IPS-18c (cell line): ENCODE data around the gene MYMK.
A peak's percentile ranks its signal among the peaks of the same experiment; 100 is the strongest.

Experiments used
- H3K4me3 ChIP-seq: 2 replicates; pipeline ENCODE4 v1.7.0; 2013; ENCODE audit warnings: low read depth, mild to moderate bottlenecking, low read length, moderate library complexity; ENCODE audit not compliant: insufficient read depth
- H3K9me3 ChIP-seq: one replicate; pipeline ENCODE4 v1.6.1; 2013; ENCODE audit warnings: mild to moderate bottlenecking, low read length, moderate library complexity; ENCODE audit not compliant: control insufficient read depth, insufficient read depth

Gene MYMK

DNA sequence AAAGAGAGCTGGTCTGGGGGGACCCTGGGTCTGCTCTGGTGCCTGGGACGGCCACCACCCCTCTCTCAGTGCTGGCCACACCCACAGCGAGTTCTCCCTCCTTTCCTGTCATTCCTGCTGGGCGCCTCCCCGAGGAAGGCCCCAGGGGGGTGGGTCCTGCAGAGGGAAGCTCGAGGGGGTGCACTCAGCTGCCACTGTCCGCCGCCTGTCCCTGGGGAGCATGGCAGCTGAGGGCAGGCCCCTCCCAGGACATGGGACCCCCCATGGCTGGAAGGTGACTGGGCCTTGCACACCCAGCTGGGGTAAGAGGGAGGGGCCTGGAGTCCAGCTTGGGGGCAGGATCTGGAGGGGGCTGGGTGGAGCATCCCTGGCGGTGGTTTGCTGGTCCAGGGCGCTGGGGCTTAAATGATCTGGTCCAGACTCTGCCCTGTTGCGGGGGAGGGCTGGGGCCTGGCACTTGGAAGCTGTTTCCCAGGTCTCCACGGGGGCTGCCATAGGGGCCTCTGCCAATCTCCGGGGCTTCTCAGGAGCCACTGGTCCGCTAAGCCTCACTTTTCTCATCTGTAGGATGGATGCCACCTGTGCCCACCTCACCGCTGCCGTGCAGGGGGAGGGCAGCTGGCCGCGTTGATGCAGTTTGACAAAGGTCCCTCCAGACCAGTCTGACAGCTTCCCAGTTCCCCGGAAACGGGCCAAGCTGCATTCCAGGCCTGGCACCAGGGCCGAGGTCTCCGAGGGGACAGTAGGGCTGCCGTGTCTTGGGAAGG, 39.9 kb downstream of the MYMK start:
- no peak overlapping the region for H3K4me3 ChIP-seq
- H3K9me3 ChIP-seq, result no peaks in the 10 kb centered on the region

DNA sequence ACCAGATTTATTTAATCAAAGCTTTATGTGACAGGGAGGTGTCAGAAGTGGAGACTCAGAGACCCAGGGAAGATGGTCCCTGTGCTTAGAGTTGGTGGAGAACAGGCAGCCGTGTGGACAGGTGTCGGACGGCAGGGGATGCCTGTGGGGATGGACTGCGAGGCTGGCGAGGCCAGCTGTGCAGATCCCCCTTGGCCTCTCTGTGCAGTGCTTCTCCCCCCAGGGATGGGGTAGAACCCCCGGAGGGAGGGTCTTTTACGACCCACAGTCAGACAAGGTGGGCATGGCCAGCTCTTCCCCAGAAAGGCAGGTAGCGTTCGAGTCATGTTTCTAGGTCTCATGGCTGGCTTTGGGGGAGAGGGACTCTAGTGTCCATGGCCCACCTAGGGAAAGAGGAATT, 41.1 kb downstream of the MYMK start:
- no peaks in the 10 kb centered on the region for H3K9me3 ChIP-seq

DNA sequence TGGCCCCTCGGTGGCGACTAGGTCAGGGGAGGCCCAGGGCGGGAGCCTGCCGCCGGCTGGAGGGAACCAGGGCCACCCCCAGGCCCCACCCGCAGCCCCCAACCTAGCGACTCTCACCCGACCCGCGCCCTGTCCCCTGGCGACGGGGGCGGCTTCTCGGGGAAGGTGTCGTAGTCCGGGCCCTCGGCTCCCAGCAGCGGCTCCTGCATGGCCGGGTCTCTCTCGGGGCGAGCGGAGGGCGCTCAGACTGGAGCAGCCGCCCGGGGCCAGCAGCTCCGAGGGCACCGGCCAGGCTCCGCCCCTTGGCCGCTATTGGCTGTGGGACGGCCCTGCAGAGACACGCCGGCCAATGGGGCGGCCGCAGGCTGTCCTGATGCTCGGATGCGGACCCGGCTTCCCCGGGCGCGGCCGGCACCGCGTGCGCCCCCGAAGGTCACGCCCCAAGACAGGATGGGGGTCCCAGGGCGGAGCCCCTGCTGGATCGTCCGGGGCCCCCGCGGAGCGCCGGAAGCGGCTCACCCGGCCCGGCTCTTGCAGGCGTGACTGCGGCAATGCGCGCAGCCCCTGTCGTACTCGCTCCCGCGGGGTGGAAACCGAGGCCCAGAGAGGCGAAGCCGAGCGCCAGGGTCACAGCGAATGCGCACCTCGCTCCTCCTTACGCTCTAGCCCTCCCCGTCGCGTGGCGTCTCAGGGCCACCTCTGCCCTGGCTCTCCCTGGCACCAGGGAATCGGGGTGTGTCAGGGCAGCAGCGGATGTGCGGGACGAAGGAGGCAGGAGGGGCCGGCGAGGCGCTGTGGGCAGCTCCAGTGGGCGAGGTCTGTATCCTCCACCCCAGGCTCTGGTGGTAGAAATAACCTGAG, 45.7 kb downstream of the MYMK start, which contains the start of gene SLC2A6:
Gene SLC2A6 (minus strand): TSS at position 249 of the 861 bp plus-strand sequence. CDS start 40 bp downstream, at position 209.
- Histone ChIP-seq H3K9me3 (no peaks in the 10 kb centered on the region), H3K4me3 (peak within 1 kb of the TSS; percentile 73)

More for the DNA sequence above, 41.1 kb downstream of the MYMK start:
- no peak overlapping the region for H3K4me3 ChIP-seq

DNA sequence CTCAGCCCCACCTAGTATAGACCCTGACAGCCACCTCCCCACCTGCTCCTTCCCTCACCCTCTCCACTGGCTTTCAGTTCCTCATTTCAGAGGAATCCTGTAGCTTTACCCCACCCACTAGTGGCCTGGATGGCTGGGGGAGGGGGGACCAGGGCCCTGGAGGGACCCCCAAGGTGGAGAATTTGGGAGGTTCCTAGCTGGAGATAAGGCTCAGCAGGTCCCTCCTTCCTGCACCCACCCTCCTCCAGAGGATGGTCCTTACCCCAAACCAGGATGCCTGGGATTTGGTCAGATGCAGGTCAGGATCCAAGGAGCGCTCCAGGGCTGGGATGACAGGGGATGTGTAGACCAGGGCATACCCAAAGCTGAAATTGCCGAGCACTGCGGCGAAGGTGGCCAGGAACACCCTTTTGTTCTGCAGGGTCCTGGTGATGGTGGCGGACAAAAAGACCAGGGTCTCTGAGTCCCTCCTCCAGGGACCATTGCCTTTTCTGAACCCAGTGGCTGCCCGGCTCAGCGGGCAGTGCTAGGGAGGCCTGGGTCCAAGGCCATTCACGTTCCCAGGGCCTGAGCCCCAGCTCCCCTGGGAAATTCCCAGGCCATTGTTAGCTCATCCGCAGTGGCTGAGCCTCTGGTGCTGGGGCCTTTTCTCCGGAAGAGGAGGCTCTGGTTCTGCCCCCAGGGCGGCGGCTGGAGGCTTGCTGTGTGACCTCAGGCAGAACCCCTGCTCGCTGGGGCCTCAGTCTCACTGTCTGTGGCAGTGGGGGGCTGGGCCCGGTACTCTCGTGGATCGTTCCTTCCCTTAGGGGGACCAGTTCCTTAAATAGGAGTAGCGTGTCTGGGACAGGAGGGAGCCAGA, 46.5 kb downstream of the MYMK start:
- no peaks in the 10 kb centered on the region for H3K9me3 ChIP-seq
- H3K4me3 ChIP-seq, result peak overlapping the region; percentile 73

DNA sequence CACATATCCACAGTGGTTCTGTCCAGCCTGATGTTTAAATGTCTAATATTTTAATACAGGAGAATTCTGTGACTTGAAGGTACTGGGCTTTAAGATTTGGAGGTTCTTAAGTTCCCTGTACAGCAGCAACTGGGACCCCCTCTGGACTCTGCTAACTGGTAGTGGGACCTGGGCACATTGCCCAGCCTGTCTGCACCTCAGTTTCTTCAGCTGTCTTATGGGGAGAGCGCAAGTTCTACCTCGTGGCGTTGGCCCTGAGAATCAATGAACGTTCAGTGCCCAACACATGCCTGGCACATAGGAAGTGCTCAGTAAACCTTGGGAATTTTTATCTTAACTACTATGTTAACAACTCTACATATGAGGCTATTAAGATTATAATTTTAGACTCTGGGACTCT, 47.3 kb downstream of the MYMK start:
- Histone ChIP-seq H3K9me3 (no peaks in the 10 kb centered on the region), H3K4me3 (no peak overlapping the region)

DNA sequence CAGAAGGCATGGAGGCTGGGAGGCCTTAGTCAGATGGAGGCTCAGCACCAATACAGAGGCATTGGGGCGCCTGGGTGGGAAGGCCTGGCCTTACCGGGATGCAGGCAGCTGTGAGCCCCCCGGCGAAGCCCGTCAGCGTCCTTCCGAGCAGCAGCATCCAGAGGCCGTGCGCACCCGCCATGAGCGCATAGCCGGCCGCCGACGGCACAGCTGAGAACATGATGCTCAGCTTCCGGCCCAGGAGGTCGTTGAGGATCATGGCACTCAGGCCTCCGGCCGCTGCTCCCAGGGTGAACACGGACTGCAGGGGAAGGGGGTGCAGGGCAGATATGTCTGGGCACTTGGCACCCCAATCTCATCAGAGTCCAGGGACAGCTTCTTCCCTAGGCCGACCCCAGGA, 47.8 kb downstream of the MYMK start:
- no peak overlapping the region for H3K4me3 ChIP-seq
- H3K9me3 ChIP-seq, result no peaks in the 10 kb centered on the region

DNA sequence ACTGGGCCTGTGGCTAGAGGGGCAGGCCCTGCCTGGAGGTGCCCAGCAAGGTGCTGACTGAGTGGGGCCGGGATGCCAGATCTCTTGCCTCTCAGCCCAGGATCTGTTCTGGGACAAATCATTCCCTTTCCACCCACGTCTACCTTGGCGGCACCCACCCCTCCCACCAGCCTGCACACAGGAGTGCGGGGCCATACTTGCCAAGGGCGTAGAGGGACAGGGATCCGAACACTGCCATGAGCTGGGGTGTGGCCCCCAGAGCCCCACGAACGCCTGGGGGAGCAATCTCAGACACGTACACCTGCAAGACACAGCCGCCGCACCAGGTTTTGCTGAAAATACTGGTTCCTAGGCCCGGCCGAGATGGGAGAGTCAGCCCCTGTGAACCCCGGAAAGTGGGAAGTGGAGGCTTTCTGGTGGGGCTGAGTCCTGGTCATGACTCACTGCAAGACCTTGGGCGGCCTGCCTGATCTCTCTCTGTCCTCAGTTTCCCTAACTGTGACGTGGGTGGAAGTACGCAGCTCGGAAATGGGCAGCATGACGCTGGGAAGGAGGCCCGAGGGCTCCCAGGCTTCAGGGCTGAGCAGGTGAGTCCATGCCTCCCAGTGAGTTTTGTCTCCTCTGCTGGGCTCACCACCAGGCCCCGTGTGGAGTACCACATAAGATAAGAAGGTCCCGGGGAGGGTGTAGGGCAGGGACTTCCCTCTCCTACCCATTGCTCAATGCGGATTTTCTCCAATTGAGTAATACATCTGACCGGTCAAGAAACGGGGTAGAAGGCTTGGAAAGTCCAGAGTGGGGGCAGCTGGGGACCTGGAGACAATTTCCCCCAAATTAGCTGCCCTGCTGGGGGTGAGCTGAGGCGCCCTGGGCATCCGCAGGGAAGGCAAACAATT, 48.5 kb downstream of the MYMK start:
- H3K9me3 ChIP-seq, result no peaks in the 10 kb centered on the region
- no peak overlapping the region for H3K4me3 ChIP-seq

DNA sequence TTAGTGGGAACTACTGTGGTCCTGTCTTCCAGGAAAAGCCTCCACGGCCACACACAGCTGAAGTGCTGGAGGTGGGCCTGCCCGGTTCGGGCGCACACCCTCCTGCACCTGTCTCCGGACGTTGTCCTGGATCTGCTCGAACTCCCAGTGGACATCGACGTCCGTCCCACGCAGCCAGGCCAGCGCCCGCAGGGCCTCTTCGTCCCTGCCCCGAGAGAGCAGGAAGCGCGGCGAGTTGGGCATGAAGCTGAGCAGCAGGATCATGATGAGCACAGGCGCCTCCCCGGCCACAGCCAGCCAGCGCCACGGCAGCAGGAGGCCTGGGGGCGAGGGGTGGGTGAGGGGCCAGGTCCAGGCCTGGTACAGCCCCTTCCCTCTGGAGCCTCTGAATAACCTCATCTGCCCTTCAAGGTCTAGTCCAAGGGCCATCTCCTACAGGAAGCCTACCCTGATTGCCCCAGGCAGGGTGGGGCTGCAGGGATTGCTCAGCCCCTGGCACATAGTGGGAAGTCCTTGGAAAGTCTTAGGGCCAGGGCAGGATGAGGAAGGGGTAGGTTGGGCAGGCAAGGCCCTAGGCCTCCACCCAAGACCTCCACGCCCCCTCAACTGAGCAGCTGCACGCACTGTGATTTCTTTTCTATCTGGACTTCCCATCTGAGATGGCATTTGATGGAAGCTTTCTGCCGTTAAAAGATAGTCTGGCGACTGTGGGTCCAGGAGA, 49.3 kb downstream of the MYMK start:
- Histone ChIP-seq H3K4me3 (no peak overlapping the region), H3K9me3 (no peaks in the 10 kb centered on the region)

DNA sequence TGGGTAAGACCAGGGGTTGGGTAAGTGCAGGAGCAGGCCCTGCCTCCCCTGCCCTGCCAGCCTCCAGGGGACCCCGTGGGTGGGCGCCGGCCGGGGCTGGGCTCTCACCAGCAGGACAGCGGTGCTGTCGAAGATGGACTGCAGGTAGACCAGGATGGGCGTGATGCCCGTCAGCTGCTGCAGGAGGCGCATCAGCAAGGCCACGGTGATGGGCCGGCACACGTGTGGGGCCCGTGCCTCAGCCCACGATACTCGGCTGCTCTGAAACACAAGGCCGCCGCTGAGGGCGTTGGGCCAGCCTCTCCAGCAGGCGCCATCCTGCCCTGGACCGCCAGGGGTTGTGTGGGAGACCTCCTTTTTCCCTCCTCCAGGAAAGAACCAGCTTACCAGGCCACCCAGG, 49.9 kb downstream of the MYMK start:
- H3K4me3 ChIP-seq, result no peak overlapping the region
- H3K9me3 ChIP-seq, result no peaks in the 10 kb centered on the region

DNA sequence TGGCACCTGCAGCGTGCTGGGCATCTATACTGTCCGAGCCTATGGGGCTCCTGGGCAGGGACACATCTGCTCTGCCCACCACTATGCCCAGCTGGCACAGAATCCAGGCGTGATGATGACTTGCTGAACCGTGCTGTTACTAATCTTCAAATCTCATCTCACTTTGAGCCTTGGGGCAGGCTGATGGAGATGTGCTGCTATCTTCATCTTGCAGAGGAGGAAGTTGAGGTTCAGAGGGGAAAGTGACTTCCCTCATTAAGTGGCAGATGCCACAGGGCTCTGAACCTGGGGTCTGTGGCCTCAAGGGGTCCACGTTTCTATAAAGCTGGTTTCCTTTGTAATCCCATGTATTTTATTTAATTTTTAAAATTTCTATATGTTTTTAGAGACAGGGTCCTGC, 50.5 kb downstream of the MYMK start:
- Histone ChIP-seq H3K4me3 (no peak overlapping the region), H3K9me3 (no peaks in the 10 kb centered on the region)

DNA sequence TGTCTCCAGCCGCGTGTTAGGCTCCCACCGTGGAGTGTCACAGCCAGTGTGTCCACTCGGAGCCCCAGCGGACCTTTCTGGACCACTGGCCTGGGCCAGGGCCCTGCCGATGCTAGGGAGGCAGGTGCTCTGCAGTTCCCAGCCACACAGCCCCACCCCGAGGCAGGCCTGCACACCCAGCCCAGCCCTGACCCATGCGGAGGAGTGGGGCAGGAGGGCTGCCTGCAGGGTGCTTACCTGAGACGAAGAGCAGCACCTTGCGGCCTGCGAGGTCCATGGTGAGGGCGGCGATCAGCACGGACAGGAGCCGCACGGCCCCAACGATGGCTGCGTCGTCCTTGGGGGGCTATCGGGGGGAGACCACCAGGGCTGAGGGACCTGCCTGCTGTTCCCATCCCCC, 51.0 kb downstream of the MYMK start:
- no peak overlapping the region for H3K4me3 ChIP-seq
- no peaks in the 10 kb centered on the region for H3K9me3 ChIP-seq

DNA sequence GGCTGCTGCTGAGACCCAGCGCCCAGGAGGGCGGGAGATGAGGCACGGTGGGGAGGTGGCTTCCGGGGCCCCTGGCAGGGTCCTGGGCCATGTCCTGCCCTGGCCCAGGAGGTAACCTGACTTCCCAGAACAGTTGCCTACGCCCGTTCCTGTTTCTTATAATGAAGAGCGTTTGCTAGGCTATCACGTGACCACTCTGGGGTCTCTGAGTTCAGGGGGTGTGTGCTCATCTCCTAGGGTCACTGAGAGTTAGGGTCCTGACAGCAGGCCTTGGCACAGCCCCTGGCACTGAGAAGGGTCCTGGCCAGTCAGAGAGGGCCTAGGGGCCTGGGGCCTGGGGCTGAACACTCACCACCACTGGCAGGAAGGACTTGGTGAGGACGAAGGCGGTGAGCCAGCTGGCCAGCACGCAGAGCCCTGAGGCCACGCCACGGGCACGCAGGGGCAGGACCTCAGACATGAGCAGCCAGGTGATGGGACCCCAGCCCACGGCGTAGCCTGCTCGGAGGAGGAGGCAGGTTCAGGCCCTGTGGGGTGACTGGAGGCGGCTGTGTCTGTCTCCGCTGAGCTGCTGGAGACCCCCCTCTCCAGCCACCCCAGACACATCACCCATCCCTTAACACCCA, 51.9 kb downstream of the MYMK start:
- H3K9me3 ChIP-seq, result no peaks in the 10 kb centered on the region
- no peak overlapping the region for H3K4me3 ChIP-seq

DNA sequence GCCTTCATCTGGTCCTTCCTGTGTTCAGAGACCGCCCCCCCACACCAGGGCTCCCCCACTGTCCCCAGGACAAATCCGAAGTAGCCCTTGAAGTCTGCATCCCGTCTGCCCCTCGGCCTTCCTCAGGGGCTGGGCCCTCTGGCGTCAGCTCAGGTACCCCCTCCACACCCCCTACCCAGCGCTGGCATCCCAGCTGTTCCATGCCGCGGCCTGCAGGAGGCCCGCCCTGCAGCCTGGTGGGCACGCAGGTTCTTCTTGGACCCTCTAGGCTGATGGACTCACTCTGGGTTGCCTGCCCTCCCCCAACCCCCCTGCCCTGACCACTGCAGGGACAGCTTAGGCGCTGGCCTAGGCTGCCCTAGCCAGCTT, 52.5 kb downstream of the MYMK start:
- Histone ChIP-seq H3K4me3 (no peak overlapping the region), H3K9me3 (no peaks in the 10 kb centered on the region)

DNA sequence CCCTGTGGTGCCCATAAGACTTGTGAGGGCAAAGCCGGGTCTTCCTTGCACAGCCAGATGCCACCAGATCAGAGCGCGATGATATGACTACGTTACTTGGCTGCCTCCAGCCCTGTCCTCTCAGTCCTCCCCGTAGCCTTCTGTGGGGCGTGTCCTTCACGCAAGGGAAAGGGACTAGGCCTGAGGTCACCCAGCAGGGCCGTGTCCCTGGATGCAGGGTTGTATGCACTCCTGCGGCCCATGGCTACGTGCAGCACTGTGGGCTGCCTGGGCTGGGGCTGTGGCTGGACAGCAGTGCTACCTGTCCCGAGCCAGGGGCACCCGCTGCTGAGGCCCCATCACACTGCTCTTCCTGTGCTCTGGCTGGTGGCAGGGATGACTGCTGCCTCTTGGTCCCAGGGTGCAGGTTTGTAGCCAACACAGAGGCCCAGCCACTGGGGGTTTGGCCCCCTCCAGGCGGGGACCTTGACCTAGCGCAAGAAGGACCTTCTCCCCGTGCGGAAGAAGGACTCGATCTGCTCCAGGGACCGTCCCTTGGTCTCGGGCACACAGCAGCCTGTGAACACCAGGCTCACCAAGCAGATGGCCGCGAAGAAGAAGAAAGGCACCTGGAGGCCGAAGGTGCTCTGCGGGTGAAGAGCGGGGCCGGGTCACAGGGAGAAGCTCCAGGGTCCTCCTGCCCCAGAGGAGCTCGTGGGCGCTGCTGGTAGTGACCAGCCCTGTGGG, 53.0 kb downstream of the MYMK start:
- H3K4me3 ChIP-seq, result no peak overlapping the region
- no peaks in the 10 kb centered on the region for H3K9me3 ChIP-seq

DNA sequence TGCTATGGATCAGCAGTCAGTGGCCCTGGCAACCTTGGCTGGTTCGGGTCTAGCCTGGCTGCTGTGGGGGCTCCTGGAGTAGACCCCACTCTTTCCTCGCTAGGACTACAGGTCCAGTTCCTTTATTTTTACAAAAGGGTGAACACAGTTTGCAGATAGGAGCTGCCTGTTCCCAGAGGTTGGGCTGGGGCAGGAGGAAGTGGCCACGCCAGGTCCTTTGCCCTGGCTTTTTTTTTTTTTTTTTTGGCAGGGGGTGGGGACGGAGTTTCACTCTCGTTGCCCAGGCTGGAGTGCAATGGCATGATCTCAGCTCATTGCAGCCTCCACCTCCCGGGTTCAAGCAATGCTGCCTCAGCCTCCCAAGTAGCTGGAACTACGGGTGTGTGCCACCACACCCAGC, 53.8 kb downstream of the MYMK start:
- Histone ChIP-seq H3K4me3 (no peak overlapping the region), H3K9me3 (no peaks in the 10 kb centered on the region)
